ENCODE data around the gene CTNNBL1.
A peak's percentile ranks its signal among the peaks of the same experiment; 100 is the strongest.
"Not testable (repeated sequence)": the region's sequence is repeated elsewhere in the genome, so short reads cannot be mapped to it uniquely, and the experiment has no call there.

The CTNNBL1 gene

DNA sequence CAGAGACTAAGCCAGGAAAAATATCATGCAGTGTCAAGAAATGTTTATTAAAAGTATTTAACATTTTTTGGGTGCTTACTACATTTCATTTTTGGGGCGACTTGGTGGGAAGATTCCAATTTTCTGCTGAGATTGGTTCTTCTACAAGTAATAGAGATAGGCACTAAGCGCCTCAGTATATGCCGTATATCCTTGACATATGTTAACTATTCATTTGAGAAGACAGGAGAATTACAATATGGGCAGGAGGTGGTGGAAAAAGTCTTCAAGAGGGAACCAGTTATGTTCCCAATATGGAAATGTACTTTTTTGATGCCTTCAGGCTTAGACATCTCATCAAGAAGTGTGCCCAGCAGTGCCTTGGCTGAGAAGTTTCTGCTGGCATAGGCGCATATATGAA, 6.5 kb downstream of the CTNNBL1 start:
- FAIRE-seq (no peak), DNase-seq (ENCODE audit: insufficient read length) (no peak)
- no peak for TF ChIP-seq TAF1 (IDR thresholded peaks at IDR 0.05; ENCODE audit: borderline replicate concordance, low read depth, low read length)
- no peak for TF ChIP-seq POLR2AphosphoS5 (IDR thresholded peaks at IDR 0.05; ENCODE audit: low read depth, low read length)
- TF ChIP-seq POLR2A (IDR thresholded peaks at IDR 0.05; ENCODE audit: low read depth, low read length): no peak

GRCh38 chr20:37701676-37702075, 7.8 kb downstream of the CTNNBL1 start:
- FAIRE-seq; DNase-seq (ENCODE audit: insufficient read length): not testable (repeated sequence)

DNA sequence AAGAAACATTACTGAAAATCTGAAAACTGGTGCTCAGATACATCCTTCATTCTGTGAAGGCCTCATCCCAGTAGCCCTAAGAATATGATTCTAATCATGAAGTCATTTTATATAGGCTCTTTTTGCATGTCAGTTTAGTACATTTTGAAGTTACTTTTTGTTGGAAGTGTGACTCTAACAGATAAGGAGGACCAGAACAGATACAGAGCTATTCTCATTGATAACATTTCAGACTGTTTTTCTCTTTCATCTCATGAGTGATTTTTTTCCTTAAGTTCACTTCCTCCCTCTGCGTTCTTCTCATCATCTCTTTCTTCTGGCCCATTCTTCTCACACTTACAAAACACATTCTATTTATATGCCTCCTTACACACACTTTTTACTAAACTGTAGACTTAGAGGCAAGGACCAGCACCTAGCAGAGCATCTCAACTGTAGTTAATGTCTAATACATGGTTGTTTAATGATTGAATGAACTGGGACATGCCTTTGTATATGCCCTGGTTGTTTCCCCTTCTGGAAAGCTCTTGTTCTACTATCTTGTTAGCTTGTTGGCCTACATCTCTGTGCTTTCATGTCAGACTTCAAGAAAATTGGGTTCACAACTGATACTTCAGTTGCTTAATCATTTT, 8.7 kb downstream of the CTNNBL1 start:
- TF ChIP-seq POLR2AphosphoS5 (IDR thresholded peaks at IDR 0.05; ENCODE audit: low read depth, low read length) (no peak), POLR2A (IDR thresholded peaks at IDR 0.05; ENCODE audit: low read depth, low read length) (no peak), TAF1 (IDR thresholded peaks at IDR 0.05; ENCODE audit: borderline replicate concordance, low read depth, low read length) (no peak)
- FAIRE-seq (peak; percentile 5), DNase-seq (ENCODE audit: insufficient read length) (no peak)

GRCh38 chr20:37703035-37703845, 9.4 kb downstream of the CTNNBL1 start:
- TF ChIP-seq TAF1 (IDR thresholded peaks at IDR 0.05; ENCODE audit: borderline replicate concordance, low read depth, low read length) (no peak), POLR2AphosphoS5 (IDR thresholded peaks at IDR 0.05; ENCODE audit: low read depth, low read length) (no peak), POLR2A (IDR thresholded peaks at IDR 0.05; ENCODE audit: low read depth, low read length) (no peak)
- no peak for FAIRE-seq

DNA sequence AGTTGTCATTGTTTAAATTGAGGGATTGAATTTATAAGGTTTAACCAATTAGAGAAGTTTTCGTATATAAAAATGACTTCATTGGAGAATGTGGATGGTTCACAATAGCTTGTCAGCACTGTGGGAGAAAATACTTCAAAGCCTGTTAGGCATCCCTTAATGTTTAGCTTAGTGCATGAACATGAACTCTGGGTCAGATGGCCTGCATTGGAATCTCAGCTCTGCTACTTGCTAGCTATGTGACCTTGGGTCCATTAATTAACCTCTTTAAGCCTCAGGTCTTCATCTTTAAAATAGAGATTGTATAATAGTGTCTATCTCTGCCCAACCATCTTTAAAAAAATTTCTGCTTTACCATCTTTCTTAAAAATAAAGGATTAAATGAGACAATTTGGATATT, 11.1 kb downstream of the CTNNBL1 start:
- DNase-seq (ENCODE audit: insufficient read length): no peak
- no peak for FAIRE-seq
- TF ChIP-seq TAF1 (IDR thresholded peaks at IDR 0.05; ENCODE audit: borderline replicate concordance, low read depth, low read length): no peak
- TF ChIP-seq POLR2AphosphoS5 (IDR thresholded peaks at IDR 0.05; ENCODE audit: low read depth, low read length): no peak

More at GRCh38 chr20:37703035-37703845, 9.4 kb downstream of the CTNNBL1 start:
- no peak for DNase-seq (ENCODE audit: insufficient read length)

- DNase-seq (ENCODE audit: insufficient read length) (no peak), FAIRE-seq (no peak)
- TF ChIP-seq TAF1 (IDR thresholded peaks at IDR 0.05; ENCODE audit: borderline replicate concordance, low read depth, low read length): no peak
- TF ChIP-seq POLR2AphosphoS5 (IDR thresholded peaks at IDR 0.05; ENCODE audit: low read depth, low read length): no peak
- no peak for TF ChIP-seq POLR2A (IDR thresholded peaks at IDR 0.05; ENCODE audit: low read depth, low read length)
Observed at GRCh38 chr20:37706298-37706697, 12.5 kb downstream of the CTNNBL1 start.

DNA sequence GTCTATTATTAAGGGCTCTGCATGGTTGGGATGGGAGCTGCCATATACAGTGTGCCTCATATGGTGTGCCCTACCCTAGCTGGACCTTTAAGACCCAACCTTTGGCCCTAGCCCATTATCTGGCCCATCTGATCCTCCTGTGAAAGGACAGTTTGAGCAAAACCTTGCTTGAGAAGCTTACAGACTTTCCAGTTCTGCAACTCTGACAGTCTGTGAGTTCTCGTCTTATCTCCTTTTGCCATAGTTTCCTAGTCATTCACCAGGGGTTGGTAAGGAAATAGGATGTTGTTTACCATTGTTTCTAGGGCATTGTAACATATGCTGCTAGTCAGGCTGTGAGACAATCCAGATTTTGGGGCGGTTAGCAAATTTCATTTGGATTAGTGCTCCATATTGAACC, 17.2 kb downstream of the CTNNBL1 start:
- no peak for DNase-seq (ENCODE audit: insufficient read length)
- no peak for TF ChIP-seq TAF1 (IDR thresholded peaks at IDR 0.05; ENCODE audit: borderline replicate concordance, low read depth, low read length)
- TF ChIP-seq POLR2A (IDR thresholded peaks at IDR 0.05; ENCODE audit: low read depth, low read length): no peak
- no peak for TF ChIP-seq POLR2AphosphoS5 (IDR thresholded peaks at IDR 0.05; ENCODE audit: low read depth, low read length)
- FAIRE-seq: no peak

GRCh38 chr20:37711994-37712964, 18.4 kb downstream of the CTNNBL1 start:
- FAIRE-seq (no peak), DNase-seq (ENCODE audit: insufficient read length) (no peak)
- no peak for TF ChIP-seq POLR2A (IDR thresholded peaks at IDR 0.05; ENCODE audit: low read depth, low read length)
- no peak for TF ChIP-seq TAF1 (IDR thresholded peaks at IDR 0.05; ENCODE audit: borderline replicate concordance, low read depth, low read length)
- TF ChIP-seq POLR2AphosphoS5 (IDR thresholded peaks at IDR 0.05; ENCODE audit: low read depth, low read length): no peak

- TF ChIP-seq TAF1 (IDR thresholded peaks at IDR 0.05; ENCODE audit: borderline replicate concordance, low read depth, low read length): no peak
- TF ChIP-seq POLR2A (IDR thresholded peaks at IDR 0.05; ENCODE audit: low read depth, low read length): no peak
- no peak for TF ChIP-seq POLR2AphosphoS5 (IDR thresholded peaks at IDR 0.05; ENCODE audit: low read depth, low read length)
- FAIRE-seq: no peak
- DNase-seq (ENCODE audit: insufficient read length): no peak
Observed at GRCh38 chr20:37713396-37713795, 19.6 kb downstream of the CTNNBL1 start.

- TF ChIP-seq POLR2AphosphoS5 (IDR thresholded peaks at IDR 0.05; ENCODE audit: low read depth, low read length): no peak
- TF ChIP-seq POLR2A (IDR thresholded peaks at IDR 0.05; ENCODE audit: low read depth, low read length): no peak
- TF ChIP-seq TAF1 (IDR thresholded peaks at IDR 0.05; ENCODE audit: borderline replicate concordance, low read depth, low read length): no peak
- DNase-seq (ENCODE audit: insufficient read length): no peak
- FAIRE-seq: no peak
Observed at GRCh38 chr20:37714978-37715672, 21.3 kb downstream of the CTNNBL1 start.

DNA sequence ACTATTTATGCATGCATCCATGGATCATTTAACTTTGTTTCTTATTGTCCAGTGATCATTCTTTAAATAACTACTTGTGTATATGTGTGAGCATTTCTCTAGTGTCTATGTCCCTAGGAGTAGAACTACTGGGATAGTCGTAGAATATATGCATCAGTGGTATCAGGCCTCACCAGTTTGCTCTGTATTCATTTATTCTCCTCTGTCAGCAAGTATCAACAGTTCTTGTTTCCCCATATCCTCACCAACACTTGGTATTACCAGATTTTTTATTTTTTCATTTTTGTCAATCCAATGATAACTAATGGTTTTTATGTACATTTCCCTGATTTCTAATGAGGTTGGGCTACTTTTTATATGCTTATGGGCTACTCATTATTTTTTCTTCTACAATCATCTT, 27.9 kb downstream of the CTNNBL1 start:
- no peak for TF ChIP-seq POLR2A (IDR thresholded peaks at IDR 0.05; ENCODE audit: low read depth, low read length)
- no peak for TF ChIP-seq POLR2AphosphoS5 (IDR thresholded peaks at IDR 0.05; ENCODE audit: low read depth, low read length)
- no peak for TF ChIP-seq TAF1 (IDR thresholded peaks at IDR 0.05; ENCODE audit: borderline replicate concordance, low read depth, low read length)
- FAIRE-seq: no peak
- DNase-seq (ENCODE audit: insufficient read length): no peak

- DNase-seq (ENCODE audit: insufficient read length); FAIRE-seq: not testable (repeated sequence)
Observed at GRCh38 chr20:37722312-37722711, 28.5 kb downstream of the CTNNBL1 start.

Data from GM12892 (cell line).